Urinary bladder (tissue), 4 donors: ENCODE data around the gene CAPN2. TPM values are rescaled to one million over a fixed set of nuclear protein-coding genes. Genes with fewer than 3 reads are reported as not detected.
A peak's percentile ranks its signal among the peaks of the same experiment; 100 is the strongest.

Experiments
- DNase-seq: peaks from one replicate; pipeline ENCODE4 v3.0.0-alpha.2; 2015; ENCODE audit errors: extremely low spot score
- H3K27ac ChIP-seq: one replicate; pipeline ENCODE4 v1.5.1; 2013; ENCODE audit warnings: low read depth, mild to moderate bottlenecking, moderate library complexity
- H3K36me3 ChIP-seq: one replicate; pipeline ENCODE4 v1.6.1; 2013; ENCODE audit warnings: mild to moderate bottlenecking, moderate library complexity; ENCODE audit not compliant: insufficient read depth
- H3K4me1 ChIP-seq: one replicate; pipeline ENCODE4 v1.6.1; 2013; ENCODE audit warnings: mild to moderate bottlenecking, moderate library complexity; ENCODE audit not compliant: insufficient read depth
- H3K4me3 ChIP-seq: one replicate; pipeline ENCODE4 v1.5.1; 2013; ENCODE audit warnings: low read depth, low read length
- WGBS: extraction: QIAGEN DNeasy Blood & Tissue Kit; methylation state at CpG from one replicate; pipeline ENCODE4 v1.1.7; 2013; 5-methylcytosine and 5-hydroxymethylcytosine counted together
- polyA plus RNA-seq: library from polyadenylated mRNA; stranded (reverse); fragments of 200-250 nt; gene quantifications from one replicate; pipeline ENCODE4 v1.2.3, GENCODE V29; 2013
- total RNA-seq: library from RNA; depleted of rRNA; stranded (reverse); fragments of >200 nt; gene quantifications from one replicate; pipeline ENCODE4 v1.2.3, GENCODE V29; 2014
- donor health status: healthy with polysubstance abuse.
- donor health status: healthy.

CAPN2 gene
- total and polyA plus RNA-seq, 2 donors = 91.4 to 117 TPM

GRCh38 chr1:223707256-223708000 lies 4.9 kb upstream of the CAPN2 start:
- Histone ChIP-seq H3K27ac (peak overlapping the region; percentile 78), H3K4me1 (peaks cover 2% of the 10 kb centered on the region), H3K36me3 (no peaks in the 10 kb centered on the region), H3K4me3 (no peak overlapping the region)
- DNase-seq = no peak
- 42% methylated on average over 6 of the region's 6 CpGs for WGBS

GRCh38 chr1:223708001-223708359 lies 4.4 kb upstream of the CAPN2 start:
- 68% methylated on average over 5 of the region's 5 CpGs for WGBS

GRCh38 chr1:223708651-223709268 lies 3.6 kb upstream of the CAPN2 start:
- 97% methylated on average over 3 of the region's 3 CpGs for WGBS
- no peak for DNase-seq
- H3K36me3 ChIP-seq = no peaks in the 10 kb centered on the region
- H3K27ac ChIP-seq = no peak overlapping the region
- peaks cover 2% of the 10 kb centered on the region for H3K4me1 ChIP-seq
- H3K4me3 ChIP-seq = no peak overlapping the region

More at GRCh38 chr1:223708001-223708359, 4.4 kb upstream of the CAPN2 start:
- Histone ChIP-seq H3K27ac (peak overlapping the region; percentile 78), H3K4me3 (no peak overlapping the region), H3K4me1 (peaks cover 2% of the 10 kb centered on the region), H3K36me3 (no peaks in the 10 kb centered on the region)
- DNase-seq = no peak

GRCh38 chr1:223709598-223709997 lies 2.7 kb upstream of the CAPN2 start:
- H3K4me1 ChIP-seq = peaks cover 4% of the 10 kb centered on the region
- WGBS = 61% methylated on average over 3 of the region's 3 CpGs
- no peaks in the 10 kb centered on the region for H3K36me3 ChIP-seq
- no peak overlapping the region for H3K27ac ChIP-seq
- H3K4me3 ChIP-seq = no peak overlapping the region
- DNase-seq = no peak

GRCh38 chr1:223710179-223711133 lies 1.9 kb upstream of the CAPN2 start:
- no peak overlapping the region for H3K4me3 ChIP-seq
- H3K36me3 ChIP-seq = no peaks in the 10 kb centered on the region
- 90% methylated on average over 12 of the region's 12 CpGs for WGBS
- H3K27ac ChIP-seq = no peak overlapping the region
- peaks cover 7% of the 10 kb centered on the region for H3K4me1 ChIP-seq
- no peak for DNase-seq

GRCh38 chr1:223711173-223711572 lies 1.2 kb upstream of the CAPN2 start:
- Histone ChIP-seq H3K36me3 (no peaks in the 10 kb centered on the region), H3K4me1 (peaks cover 6% of the 10 kb centered on the region), H3K27ac (no peak overlapping the region), H3K4me3 (no peak overlapping the region)
- DNase-seq = no peak
- WGBS = 75% methylated on average over 1 of the region's 1 CpG

GRCh38 chr1:223711747-223712193 lies 569 bp upstream of the CAPN2 start:
- Histone ChIP-seq H3K27ac (peak overlapping the region; percentile 91), H3K36me3 (no peaks in the 10 kb centered on the region), H3K4me3 (peak overlapping the region; percentile 78), H3K4me1 (peaks cover 6% of the 10 kb centered on the region)
- 72% methylated on average over 15 of the region's 15 CpGs for WGBS
- DNase-seq = no peak

GRCh38 chr1:223712850-223713474 lies 623 bp downstream of the CAPN2 start:
- no peak for DNase-seq
- Histone ChIP-seq H3K4me3 (peak overlapping the region; percentile 78), H3K27ac (peak overlapping the region; percentile 95), H3K4me1 (peaks cover 6% of the 10 kb centered on the region), H3K36me3 (no peaks in the 10 kb centered on the region)
- WGBS = 3% methylated on average over 40 of the region's 40 CpGs

GRCh38 chr1:223713546-223714420 lies 1.4 kb downstream of the CAPN2 start:
- no peak overlapping the region for H3K27ac ChIP-seq
- 55% methylated on average over 7 of the region's 7 CpGs for WGBS
- H3K36me3 ChIP-seq = no peaks in the 10 kb centered on the region
- peak overlapping the region; percentile 78 for H3K4me3 ChIP-seq
- DNase-seq = no peak
- peaks cover 6% of the 10 kb centered on the region for H3K4me1 ChIP-seq

- no peaks in the 10 kb centered on the region for H3K36me3 ChIP-seq
- no peak overlapping the region for H3K4me3 ChIP-seq
- DNase-seq = no peak
- H3K4me1 ChIP-seq = peaks cover 6% of the 10 kb centered on the region
- 78% methylated on average over 2 of the region's 2 CpGs for WGBS
- H3K27ac ChIP-seq = no peak overlapping the region
Observed at GRCh38 chr1:223714421-223714724, 2.0 kb downstream of the CAPN2 start.

- 68% methylated on average over 9 of the region's 9 CpGs for WGBS
- DNase-seq = no peak
- H3K27ac ChIP-seq = peak overlapping the region; percentile 27
- H3K36me3 ChIP-seq = no peaks in the 10 kb centered on the region
- no peak overlapping the region for H3K4me3 ChIP-seq
- peaks cover 6% of the 10 kb centered on the region for H3K4me1 ChIP-seq
Observed at GRCh38 chr1:223714849-223715603, 2.7 kb downstream of the CAPN2 start.

- no peak overlapping the region for H3K4me3 ChIP-seq
- peak overlapping the region; percentile 6 for H3K27ac ChIP-seq
- peaks cover 6% of the 10 kb centered on the region for H3K4me1 ChIP-seq
- 63% methylated on average over 6 of the region's 6 CpGs for WGBS
- no peaks in the 10 kb centered on the region for H3K36me3 ChIP-seq
- no peak for DNase-seq
Observed at GRCh38 chr1:223715604-223716172, 3.3 kb downstream of the CAPN2 start.
